Breast epithelium (tissue), 3 donors: ENCODE measurements around the gene SESN2.

ENCODE experiments used
- CTCF ChIP-seq, 3 donors: fragments of 450-650 bp; IDR thresholded peaks; one replicate each; pipeline ENCODE4 v1.5.1; 2016 to 2017; ENCODE audit warnings: antibody characterized with exemption in 3 of 3, mild to moderate bottlenecking in 3 of 3, moderate library complexity in 3 of 3
- POLR2A ChIP-seq: fragments of 450-650 bp; IDR thresholded peaks from one replicate; pipeline ENCODE4 v1.6.1; 2016; ENCODE audit warnings: antibody characterized with exemption, mild to moderate bottlenecking, moderate library complexity
- POLR2AphosphoS5 ChIP-seq, 3 donors: sonication (generic); formaldehyde crosslinking; IDR thresholded peaks; one replicate each; pipeline ENCODE4 v1.6.1; 2017; ENCODE audit warnings: antibody characterized with exemption in 3 of 3

- TF ChIP-seq CTCF (IDR thresholded peaks at IDR 0.05) (no peak), POLR2A (no peak), POLR2AphosphoS5 (IDR thresholded peaks at IDR 0.05) (no peak)
Observed at GRCh38 chr1:28322194-28322593, 62.9 kb downstream of the SESN2 start.
